Caco-2 (cell line): ENCODE results near the gene SIMC1. TPM values are rescaled to one million over a fixed set of nuclear protein-coding genes. Genes with fewer than 3 reads are reported as not detected.
A peak's percentile ranks its signal among the peaks of the same experiment; 100 is the strongest.

Source experiments
- BruUV-seq: library from RNA; stranded (reverse); fragments of 400-500 nt; replicated peaks from 2 replicates; lab custom pipeline; 2021; lab: Mats Ljungman, UMichigan
- CTCF ChIA-PET: fragments of 300-600 bp; sonication (Branson Sonifier 250); formaldehyde crosslinking; loops from one replicate; lab custom pipeline; 2022; ENCODE audit warnings: antibody characterized with exemption; lab: Charles Lee
- POLR2A ChIA-PET: fragments of 300-600 bp; sonication (Branson Sonifier 250); formaldehyde crosslinking; loops from one replicate; lab custom pipeline; 2022; ENCODE audit warnings: antibody characterized with exemption; lab: Charles Lee
- DNase-seq, 2 experiments: peaks; one replicate each; pipeline versions ENCODE4 v3.0.0 to v3.0.0-alpha.2; 2020 to 2022
- H3K27me3 ChIP-seq: replicated peaks from 2 replicates; pipeline ENCODE4 v1.6.0; 2011; ENCODE audit warnings: low read length; ENCODE audit not compliant: control insufficient read depth, insufficient read depth
- H3K36me3 ChIP-seq: 2 replicates; pipeline ENCODE4 v1.5.1; 2011; ENCODE audit warnings: low read length; ENCODE audit not compliant: control insufficient read depth, insufficient read depth
- H3K4me1 ChIP-seq: fragments of 250-450 bp; sonication (Bioruptor Pico); 2 replicates; pipeline ENCODE4 v1.5.1; 2020; ENCODE audit warnings: mild to moderate bottlenecking
- H3K4me3 ChIP-seq: 2 replicates; pipeline ENCODE4 v1.5.1; 2011; ENCODE audit warnings: low read depth, mild to moderate bottlenecking, control low read depth, low read length
- H3K9me3 ChIP-seq: fragments of 250-450 bp; sonication (Bioruptor Pico); 2 replicates; pipeline ENCODE4 v1.5.1; 2020; ENCODE audit warnings: mild to moderate bottlenecking, moderate library complexity
- H3K27ac Mint-ChIP-seq: one replicate; pipeline ENCODE4 v1.8.0; 2022; ENCODE audit warnings: mixed read lengths; ENCODE audit not compliant: unreplicated experiment
- H3K27me3 Mint-ChIP-seq: one replicate; pipeline ENCODE4 v1.8.0; 2022; ENCODE audit warnings: mixed read lengths; ENCODE audit not compliant: insufficient read depth, unreplicated experiment
- H3K36me3 Mint-ChIP-seq: one replicate; pipeline ENCODE4 v1.8.0; 2022; ENCODE audit warnings: mild to moderate bottlenecking, mixed read lengths; ENCODE audit not compliant: insufficient read depth, unreplicated experiment
- H3K4me1 Mint-ChIP-seq: one replicate; pipeline ENCODE4 v1.8.0; 2022; ENCODE audit warnings: low read depth, mixed read lengths; ENCODE audit not compliant: unreplicated experiment
- H3K4me3 Mint-ChIP-seq: one replicate; pipeline ENCODE4 v1.8.0; 2022; ENCODE audit warnings: mild to moderate bottlenecking, moderate library complexity, mixed read lengths; ENCODE audit not compliant: unreplicated experiment
- H3K9me3 Mint-ChIP-seq: one replicate; pipeline ENCODE4 v1.8.0; 2022; ENCODE audit warnings: mixed read lengths; ENCODE audit not compliant: unreplicated experiment
- CTCF ChIP-seq, 2 experiments: fragments of 200-600 bp in 1 of 2; IDR thresholded peaks; 1 replicate in 1 of 2; 2 replicates in 1 of 2; pipeline versions ENCODE4 v1.5.1 to v1.8.0; 2011 to 2022; ENCODE audit warnings: antibody characterized with exemption in 1 of 2, control low read depth in 1 of 2, inconsistent platforms in 1 of 2, low read depth in 1 of 2, low read length in 1 of 2, mild to moderate bottlenecking in 1 of 2, moderate library complexity in 1 of 2; ENCODE audit not compliant: insufficient read depth in 1 of 2, severe bottlenecking in 1 of 2, unreplicated experiment in 1 of 2
- intact Hi-C: fragments of 100-400 bp; cut with micrococcal nuclease; formaldehyde crosslinking; loops from one replicate; pipeline ENCODE4 v1.10.0; 2022; ENCODE audit not compliant: unreplicated experiment
- total RNA-seq: library from RNA; stranded (reverse); gene quantifications from 2 replicates; pipeline ENCODE4 v1.2.3, GENCODE V29; 2022

The SIMC1 gene
- total RNA-seq, 1 experiment from 2014 or later, result 42.3 TPM

- H3K36me3 ChIP-seq, result no peaks in the 10 kb centered on the region
- Mint-ChIP-seq H3K36me3 (peaks cover 66% of the 10 kb centered on the region), H3K27ac (peak overlapping the region; percentile 98), H3K27me3 (no peaks in the 10 kb centered on the region), H3K4me1 (no peaks in the 10 kb centered on the region), H3K9me3 (no peaks in the 10 kb centered on the region), H3K4me3 (peak overlapping the region; percentile 87)
- ChIA-PET CTCF (interaction anchor here (0.6 kb wide), 1 partner anchor 58 kb away, joined by 3 read pairs; the partner anchor contains the start of gene FAF2), POLR2A (interaction anchor here (0.6 to 1.8 kb wide), 3 partner anchors 15 to 148 kb away, joined by 3 to 6 read pairs (median 3); partner anchors contain the start of gene KIAA1191)
- no peak for DNase-seq
- BruUV-seq, result TSS peak; percentile 98
- H3K4me3 ChIP-seq, result peak overlapping the region; percentile 88
- TF ChIP-seq CTCF (IDR thresholded peaks at IDR 0.05; ENCODE audit: insufficient read depth in 1 of 2, low read depth in 1 of 2, low read length in 1 of 2, severe bottlenecking in 1 of 2, unreplicated experiment in 1 of 2), result no peak
- H3K27me3 ChIP-seq, result no peaks in the 10 kb centered on the region
- intact Hi-C loops, result loop anchor here (1.0 to 2.0 kb wide), 3 partner anchors 28 to 149 kb away; partner anchors contain the start of genes FAF2 and KIAA1191
- no peaks in the 10 kb centered on the region for H3K9me3 ChIP-seq
- H3K4me1 ChIP-seq, result peaks cover 4% of the 10 kb centered on the region; the same call in 1 of the 2 replicates
Observed at GRCh38 chr5:176389135-176390123, 151.2 kb downstream of the SIMC1 start.

- CTCF ChIA-PET, result no interaction called here
- no peak for DNase-seq
- Histone ChIP-seq H3K9me3 (no peaks in the 10 kb centered on the region), H3K27me3 (no peaks in the 10 kb centered on the region), H3K4me1 (peaks cover 4% of the 10 kb centered on the region; the same call in 1 of the 2 replicates), H3K4me3 (no peak overlapping the region), H3K36me3 (no peaks in the 10 kb centered on the region; the same call in 1 of the 2 replicates)
- no peak overlapping the region for H3K4me3 Mint-ChIP-seq
- no peak for TF ChIP-seq CTCF (IDR thresholded peaks at IDR 0.05; ENCODE audit: insufficient read depth in 1 of 2, low read depth in 1 of 2, low read length in 1 of 2, severe bottlenecking in 1 of 2, unreplicated experiment in 1 of 2)
- no peaks in the 10 kb centered on the region for H3K27me3 Mint-ChIP-seq
- no TSS peak for BruUV-seq
- POLR2A ChIA-PET, result interaction anchor here (0.6 kb wide), 1 partner anchor 14 kb away, joined by 4 read pairs; no protein-coding TSS in a partner anchor
- no peaks in the 10 kb centered on the region for H3K4me1 Mint-ChIP-seq
- no peak overlapping the region for H3K27ac Mint-ChIP-seq
- peaks cover 47% of the 10 kb centered on the region for H3K36me3 Mint-ChIP-seq
- intact Hi-C loops, result no loop called here
- H3K9me3 Mint-ChIP-seq, result no peaks in the 10 kb centered on the region
Observed at GRCh38 chr5:176391479-176391878, 153.3 kb downstream of the SIMC1 start.

GRCh38 chr5:176391999-176392398 lies 153.8 kb downstream of the SIMC1 start:
- TF ChIP-seq CTCF (IDR thresholded peaks at IDR 0.05; ENCODE audit: insufficient read depth in 1 of 2, low read depth in 1 of 2, low read length in 1 of 2, severe bottlenecking in 1 of 2, unreplicated experiment in 1 of 2), result no peak
- H3K9me3 Mint-ChIP-seq, result no peaks in the 10 kb centered on the region
- H3K4me1 Mint-ChIP-seq, result no peaks in the 10 kb centered on the region
- CTCF ChIA-PET, result no interaction called here
- no peak for DNase-seq
- no peaks in the 10 kb centered on the region for H3K9me3 ChIP-seq
- peaks cover 4% of the 10 kb centered on the region; the same call in 1 of the 2 replicates for H3K4me1 ChIP-seq
- no TSS peak for BruUV-seq
- H3K27me3 Mint-ChIP-seq, result no peaks in the 10 kb centered on the region
- no peak overlapping the region for H3K4me3 ChIP-seq
- no peak overlapping the region for H3K4me3 Mint-ChIP-seq
- H3K36me3 Mint-ChIP-seq, result peaks cover 42% of the 10 kb centered on the region
- no peaks in the 10 kb centered on the region for H3K27me3 ChIP-seq
- intact Hi-C loops, result no loop called here
- POLR2A ChIA-PET, result interaction anchor here (0.6 kb wide), 1 partner anchor 14 kb away, joined by 4 read pairs; no protein-coding TSS in a partner anchor
- no peak overlapping the region for H3K27ac Mint-ChIP-seq
- no peaks in the 10 kb centered on the region; the same call in 1 of the 2 replicates for H3K36me3 ChIP-seq
